Measurements from ENCODE around the gene BCKDHB.
"Not testable (repeated sequence)": the region's sequence is repeated elsewhere in the genome, so short reads cannot be mapped to it uniquely, and the experiment has no call there.

The BCKDHB gene

GRCh38 chr6:80106418-80107235 lies at the start of gene BCKDHB:
Gene BCKDHB, plus strand, starts transcription at chr6:80106671. Its CDS starts 23 bp downstream, at chr6:80106694.
- DNase-seq (ENCODE audit: low read depth in 4 of 4, low spot score in 1 of 4) = peak; percentile 93 to 96 (median 94)

- DNase-seq (ENCODE audit: low read depth in 4 of 4, low spot score in 1 of 4) = no peak
These were observed 45.7 kb upstream of the BCKDHB start for GRCh38 chr6:80060774-80061173.

GRCh38 chr6:80068146-80068545 lies 38.3 kb upstream of the BCKDHB start:
- DNase-seq (ENCODE audit: low read depth in 4 of 4, low spot score in 1 of 4) = not testable (repeated sequence)

- DNase-seq (ENCODE audit: low read depth in 4 of 4, low spot score in 1 of 4) = not testable (repeated sequence)
These were observed 36.0 kb upstream of the BCKDHB start for GRCh38 chr6:80070431-80070830.

- no peak for DNase-seq (ENCODE audit: low read depth in 4 of 4, low spot score in 1 of 4)
These were observed 29.4 kb upstream of the BCKDHB start for GRCh38 chr6:80077067-80077466.

- no peak for DNase-seq (ENCODE audit: low read depth in 4 of 4, low spot score in 1 of 4)
These were observed 17.8 kb upstream of the BCKDHB start for GRCh38 chr6:80088637-80089036.

GRCh38 chr6:80091506-80091905 lies 15.0 kb upstream of the BCKDHB start:
- DNase-seq (ENCODE audit: low read depth in 4 of 4, low spot score in 1 of 4) = no peak

GRCh38 chr6:80094017-80094416 lies 12.5 kb upstream of the BCKDHB start:
- no peak for DNase-seq (ENCODE audit: low read depth in 4 of 4, low spot score in 1 of 4)

GRCh38 chr6:80095600-80095999 lies 10.9 kb upstream of the BCKDHB start:
- no peak for DNase-seq (ENCODE audit: low read depth in 4 of 4, low spot score in 1 of 4)

GRCh38 chr6:80098392-80098791 lies 8.1 kb upstream of the BCKDHB start:
- DNase-seq (ENCODE audit: low read depth in 4 of 4, low spot score in 1 of 4) = no peak

- no peak for DNase-seq (ENCODE audit: low read depth in 4 of 4, low spot score in 1 of 4)
These were observed 2.0 kb upstream of the BCKDHB start for GRCh38 chr6:80104520-80104919.

GRCh38 chr6:80105972-80106417 lies 476 bp upstream of the BCKDHB start:
- DNase-seq (ENCODE audit: low read depth in 4 of 4, low spot score in 1 of 4) = no peak

- not testable (repeated sequence) for DNase-seq (ENCODE audit: low read depth in 4 of 4, low spot score in 1 of 4)
These were observed 16.1 kb downstream of the BCKDHB start for GRCh38 chr6:80122576-80122975.

GRCh38 chr6:80126657-80127345 lies 20.3 kb downstream of the BCKDHB start:
- DNase-seq (ENCODE audit: low read depth in 4 of 4, low spot score in 1 of 4) = no peak

- DNase-seq (ENCODE audit: low read depth in 4 of 4, low spot score in 1 of 4) = no peak
These were observed 23.0 kb downstream of the BCKDHB start for GRCh38 chr6:80129485-80129884.

GRCh38 chr6:80133020-80133419 lies 26.5 kb downstream of the BCKDHB start:
- DNase-seq (ENCODE audit: low read depth in 4 of 4, low spot score in 1 of 4) = peak in 3 of 4 experiments; percentile 1 to 7 (median 5)

- no peak for DNase-seq (ENCODE audit: low read depth in 4 of 4, low spot score in 1 of 4)
These were observed 27.6 kb downstream of the BCKDHB start for GRCh38 chr6:80134065-80134464.

GRCh38 chr6:80142586-80142985 lies 36.1 kb downstream of the BCKDHB start:
- DNase-seq (ENCODE audit: low read depth in 4 of 4, low spot score in 1 of 4) = no peak

GRCh38 chr6:80143419-80143937 lies 37.0 kb downstream of the BCKDHB start:
- no peak for DNase-seq (ENCODE audit: low read depth in 4 of 4, low spot score in 1 of 4)

- no peak for DNase-seq (ENCODE audit: low read depth in 4 of 4, low spot score in 1 of 4)
These were observed 38.4 kb downstream of the BCKDHB start for GRCh38 chr6:80144753-80145315.

GRCh38 chr6:80145509-80145908 lies 39.0 kb downstream of the BCKDHB start:
- DNase-seq (ENCODE audit: low read depth in 4 of 4, low spot score in 1 of 4) = no peak

GRCh38 chr6:80145921-80146320 lies 39.5 kb downstream of the BCKDHB start:
- DNase-seq (ENCODE audit: low read depth in 4 of 4, low spot score in 1 of 4) = no peak
